D341Med (cell line): ENCODE data around the gene CNTN4.
A peak's percentile ranks its signal among the peaks of the same experiment; 100 is the strongest.

Experiments
- DNase-seq: peaks from one replicate; pipeline ENCODE4 v3.0.0; 2012; ENCODE audit warnings: low spot score

CNTN4 gene

DNA sequence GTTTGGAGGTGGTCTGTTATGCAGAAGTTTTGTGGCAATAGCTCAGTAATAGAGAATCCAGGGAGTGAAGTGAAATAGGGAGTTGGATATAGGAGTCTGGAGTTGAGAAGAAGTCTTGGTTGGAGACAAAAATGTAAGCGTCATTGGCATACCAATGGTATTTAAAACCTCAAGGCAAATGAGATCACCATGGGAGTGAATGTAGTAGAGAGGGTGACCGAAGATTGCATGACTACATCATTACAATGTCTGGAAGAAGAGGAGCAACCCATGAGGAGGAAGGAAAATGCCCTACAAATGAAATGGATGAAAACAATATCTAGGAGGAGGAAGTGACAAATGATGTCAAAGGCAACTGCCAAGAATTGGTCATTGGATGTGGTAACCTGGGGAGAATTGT, 54.4 kb downstream of the CNTN4 start:
- no peak for DNase-seq

DNA sequence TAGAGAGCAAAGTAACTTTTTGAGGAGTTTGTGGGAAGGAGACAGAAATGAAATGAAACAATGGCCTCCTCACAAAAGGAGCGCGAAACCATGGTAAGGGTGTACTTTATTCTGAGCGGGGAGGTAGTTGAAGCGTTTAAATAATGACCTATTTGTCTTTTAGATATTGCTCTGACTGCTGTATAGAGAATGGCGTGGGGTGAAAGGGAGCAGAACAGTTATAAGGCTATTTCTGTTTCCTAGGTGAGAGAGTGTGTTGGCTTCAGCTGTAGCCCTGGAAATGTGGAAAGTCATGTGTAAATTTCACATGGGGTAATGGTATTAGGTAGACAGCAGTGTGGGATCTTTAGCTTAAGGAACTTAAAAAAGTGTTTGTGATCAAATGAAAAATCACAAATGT, 54.9 kb downstream of the CNTN4 start:
- DNase-seq: no peak

DNA sequence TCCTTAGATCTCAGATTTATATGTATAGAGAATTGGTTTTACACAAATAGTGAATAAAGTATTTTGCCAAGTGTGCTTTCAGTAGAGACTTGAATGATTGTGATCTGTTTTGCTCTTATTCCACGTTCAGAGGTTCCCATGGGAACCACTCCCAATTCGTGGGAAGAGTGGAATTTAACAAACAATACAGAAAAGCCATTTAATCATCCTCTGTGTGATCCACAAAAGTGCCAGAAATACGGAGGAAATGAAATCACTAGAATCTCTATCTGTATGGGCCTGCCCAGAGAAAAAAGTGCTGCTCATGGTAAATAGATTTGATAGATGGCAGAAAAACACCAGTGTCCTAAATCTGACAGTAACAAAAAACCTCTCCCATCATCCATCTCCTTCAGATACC, 56.0 kb downstream of the CNTN4 start:
- no peak for DNase-seq

DNA sequence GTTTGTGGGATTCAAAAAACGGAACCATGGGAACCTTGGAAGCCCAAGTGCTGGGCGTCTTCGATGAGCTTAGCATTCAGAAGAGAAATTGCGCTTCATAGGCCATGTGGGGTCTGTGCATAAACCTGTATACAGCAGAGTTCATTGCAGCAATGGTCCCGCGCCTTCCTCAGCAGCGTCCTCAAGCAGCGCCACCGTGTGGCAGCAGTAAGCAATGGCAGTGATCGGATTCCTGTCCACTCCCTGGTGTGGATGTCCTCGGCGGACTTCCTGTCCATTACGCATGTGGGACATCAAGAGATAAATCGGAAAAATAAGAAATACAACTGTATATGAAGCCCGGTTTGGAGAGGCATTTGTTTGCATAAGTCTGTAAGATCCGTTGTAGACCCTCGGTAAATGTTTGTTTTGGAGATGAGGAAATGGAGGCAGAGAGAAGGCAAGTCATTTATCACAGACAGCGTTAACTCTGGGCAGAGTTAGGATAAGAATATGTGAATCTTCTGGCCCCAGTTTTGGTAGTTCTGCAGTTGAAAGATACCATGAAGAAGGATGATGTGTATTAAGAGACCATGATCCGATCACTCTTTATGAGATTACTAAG, 57.7 kb downstream of the CNTN4 start:
- peak; percentile 31 for DNase-seq

DNA sequence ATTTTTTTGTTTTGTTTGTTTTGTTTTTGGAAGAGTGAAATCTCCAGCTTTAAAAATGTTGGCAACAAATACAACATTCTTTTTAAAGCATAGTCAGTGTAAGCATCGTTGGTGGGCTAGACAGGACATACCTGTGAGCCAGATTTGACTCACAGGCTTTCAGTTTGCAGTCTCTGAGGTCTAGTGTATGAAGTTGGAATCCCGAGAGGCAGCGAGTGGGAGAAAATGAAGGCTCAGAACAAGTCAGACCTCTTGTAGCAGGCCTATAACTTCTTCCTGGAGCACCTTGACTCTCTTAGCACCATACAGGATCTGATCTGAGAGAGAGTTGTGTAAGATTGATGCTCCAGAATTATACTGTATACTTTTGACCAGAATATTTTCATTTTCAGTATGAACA, 60.2 kb downstream of the CNTN4 start:
- no peak for DNase-seq

DNA sequence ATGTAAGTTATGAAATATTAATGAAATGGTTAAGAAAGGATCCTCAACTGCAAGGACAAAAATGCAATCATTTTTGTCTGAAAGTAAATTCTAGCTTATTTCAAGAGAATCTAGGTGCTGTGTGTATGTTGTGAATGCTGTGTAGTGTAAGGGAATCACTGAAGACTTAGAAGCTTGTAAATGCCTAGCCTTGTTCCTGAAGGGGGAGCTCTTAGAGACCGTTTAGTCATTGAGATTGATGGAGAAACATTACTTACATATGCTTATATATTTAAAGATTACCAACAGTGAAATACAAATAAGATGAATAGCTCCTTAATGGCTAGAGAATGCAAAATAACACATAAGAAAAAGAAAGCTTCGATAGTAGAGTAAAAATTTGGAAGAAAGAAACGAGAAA, 67.9 kb downstream of the CNTN4 start:
- peak; percentile 37 for DNase-seq

DNA sequence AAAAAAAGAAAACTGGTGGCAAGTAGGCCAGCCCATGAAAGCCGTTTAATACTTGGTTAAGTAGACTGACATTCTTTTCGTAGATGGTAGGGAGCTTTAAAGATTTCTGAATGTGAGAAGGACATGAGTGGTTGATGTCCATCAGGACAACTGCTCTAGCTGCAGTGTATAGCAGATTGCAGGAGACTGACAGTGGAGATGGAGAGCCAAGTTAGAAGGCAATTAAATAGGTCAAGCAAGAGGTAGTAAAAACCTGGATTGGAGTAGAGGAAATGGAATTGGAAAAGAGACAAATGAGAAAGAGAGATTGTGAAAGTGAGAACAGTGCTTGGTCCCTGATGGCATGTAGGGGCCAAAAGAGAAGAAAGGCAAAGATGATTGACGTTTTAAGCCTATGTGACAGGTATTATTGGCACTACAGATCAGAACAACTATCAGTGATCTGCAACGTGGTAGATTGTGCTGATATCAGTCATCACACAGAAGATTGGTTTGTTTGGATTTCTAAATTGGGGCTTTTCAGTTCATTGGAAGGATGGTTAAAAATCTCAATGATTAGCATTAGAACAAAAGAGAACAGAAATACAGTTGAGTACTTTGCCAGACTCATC, 74.0 kb downstream of the CNTN4 start:
- DNase-seq: no peak

DNA sequence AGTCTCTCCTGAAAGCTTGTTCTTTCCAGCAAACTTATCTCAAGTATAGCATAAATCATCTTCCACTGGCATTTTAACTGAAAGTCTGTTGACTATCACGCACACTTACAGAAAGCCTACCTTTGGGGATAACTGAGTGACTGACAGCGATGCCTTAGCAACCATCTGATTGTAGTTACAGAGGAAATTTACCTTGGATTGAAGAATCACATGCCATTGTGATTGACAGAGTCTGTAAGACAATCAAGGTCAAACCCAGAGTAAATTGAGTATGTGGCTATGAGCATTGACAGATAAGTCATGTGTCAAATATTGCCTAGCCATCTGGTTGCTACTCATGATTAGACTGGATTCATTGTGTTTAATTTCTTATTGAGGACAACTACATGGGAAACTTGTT, 82.0 kb downstream of the CNTN4 start:
- no peak for DNase-seq

DNA sequence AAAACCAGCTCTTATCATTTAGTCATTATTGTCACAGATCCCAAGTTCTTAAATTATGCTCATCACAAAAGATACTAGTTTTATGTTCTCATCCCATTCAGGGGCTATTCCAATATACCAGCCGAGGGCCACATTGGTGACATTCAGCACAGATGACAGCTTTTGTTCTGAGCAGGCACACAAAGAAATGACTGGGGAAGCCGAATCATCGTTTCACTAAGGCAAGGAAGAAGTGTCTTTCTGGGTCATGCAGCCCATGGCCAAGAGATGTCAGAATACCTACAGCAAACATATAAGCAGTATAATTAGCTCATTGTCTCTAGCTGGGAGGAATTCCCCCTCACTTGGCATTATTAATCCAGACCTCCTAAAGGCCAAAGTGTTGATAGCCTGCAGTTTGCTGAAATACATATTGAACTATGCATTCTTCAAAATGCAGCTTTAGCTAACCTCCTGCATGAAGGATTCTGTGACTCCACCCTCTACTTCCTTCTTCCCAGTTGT, 100.2 kb downstream of the CNTN4 start:
- no peak for DNase-seq

DNA sequence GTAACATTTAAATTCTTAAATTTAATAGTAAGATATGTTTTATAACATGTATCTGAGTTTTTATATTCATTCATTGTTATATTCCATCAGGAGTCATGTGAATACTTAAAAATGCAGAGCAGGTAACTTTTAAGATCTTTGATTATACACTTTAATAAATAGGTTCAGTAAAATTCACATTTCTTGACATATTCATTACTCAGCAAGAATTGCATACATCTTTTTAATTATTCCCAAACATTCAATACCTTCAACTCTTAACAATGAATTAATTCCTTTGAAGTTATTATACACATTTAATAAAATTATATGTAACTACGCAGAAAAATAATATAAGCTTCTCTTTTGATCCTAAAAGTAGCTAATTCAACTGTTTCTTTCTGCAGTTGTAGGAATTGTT, 105.4 kb downstream of the CNTN4 start:
- DNase-seq: no peak

DNA sequence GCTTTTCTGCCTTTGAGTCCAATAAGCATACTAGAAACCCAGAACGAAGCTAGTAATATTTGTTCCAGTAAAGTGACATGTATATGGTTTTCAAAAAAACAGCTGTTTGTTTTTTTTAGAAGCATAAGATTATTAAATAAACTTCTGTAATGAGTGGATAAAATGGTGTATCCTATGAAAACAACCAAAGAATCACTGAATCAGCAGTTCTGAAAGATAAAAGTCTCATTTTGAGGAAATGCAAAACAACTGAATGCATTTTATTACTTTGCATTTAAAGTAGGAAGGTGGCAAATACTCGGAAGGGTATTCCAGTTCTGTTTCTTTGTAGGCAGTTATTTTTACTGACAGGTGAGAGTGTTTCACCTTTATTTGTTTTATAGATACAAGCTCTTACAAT, 107.0 kb downstream of the CNTN4 start:
- no peak for DNase-seq

DNA sequence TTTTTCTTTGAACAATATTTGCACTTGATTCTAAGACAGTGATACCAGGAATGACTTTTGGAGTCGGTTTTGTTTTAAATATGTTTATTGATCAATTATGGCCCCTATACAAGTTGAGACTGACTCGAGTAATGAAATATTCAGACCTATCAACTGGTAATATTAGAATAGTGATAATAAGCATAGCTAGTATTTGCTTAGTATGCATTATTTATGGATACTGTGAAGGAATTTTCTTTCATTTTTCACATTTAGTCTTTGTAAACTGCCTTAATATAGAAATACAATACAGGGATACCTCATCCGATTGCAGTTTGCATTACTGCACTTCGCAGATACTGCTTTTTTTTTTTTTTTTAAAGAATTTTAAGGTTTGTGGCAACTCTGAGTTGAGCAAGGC, 107.9 kb downstream of the CNTN4 start:
- no peak for DNase-seq

DNA sequence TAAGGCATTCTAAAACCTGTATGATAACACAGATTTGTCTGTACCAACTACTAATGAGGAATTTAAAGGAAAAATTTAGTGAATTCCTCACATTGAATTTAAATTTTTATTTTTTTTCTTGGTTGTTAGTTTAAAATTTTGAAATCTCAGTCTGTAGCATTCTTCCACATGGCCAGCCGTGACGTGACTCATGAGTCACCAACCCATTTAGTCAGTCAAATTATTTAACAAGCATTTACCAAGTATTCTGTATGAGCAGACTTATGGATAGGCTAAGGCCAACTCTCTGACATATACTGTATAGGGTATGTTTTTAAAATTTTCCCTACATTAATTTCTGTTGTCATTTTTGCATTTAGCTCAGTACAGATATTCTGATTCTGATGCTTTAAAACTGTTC, 112.9 kb downstream of the CNTN4 start:
- no peak for DNase-seq

DNA sequence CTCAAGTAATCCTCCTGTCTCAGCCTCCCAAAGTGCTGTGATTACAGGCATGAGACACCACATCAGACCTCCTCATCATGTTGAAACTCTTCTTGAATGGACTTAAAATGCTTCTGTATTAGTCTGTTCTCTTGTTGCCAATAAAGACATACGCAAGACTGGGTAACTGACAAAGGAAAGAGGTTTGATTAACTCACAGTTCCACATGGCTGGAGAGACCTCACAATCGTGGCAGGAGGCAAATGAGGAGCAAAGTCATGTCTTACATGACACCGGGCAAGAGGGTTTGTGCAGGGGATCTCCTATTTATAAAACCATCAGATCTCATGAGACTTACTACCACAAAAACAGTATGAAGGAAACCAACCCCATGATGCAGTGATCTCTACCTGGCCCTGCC, 113.5 kb downstream of the CNTN4 start:
- no peak for DNase-seq

DNA sequence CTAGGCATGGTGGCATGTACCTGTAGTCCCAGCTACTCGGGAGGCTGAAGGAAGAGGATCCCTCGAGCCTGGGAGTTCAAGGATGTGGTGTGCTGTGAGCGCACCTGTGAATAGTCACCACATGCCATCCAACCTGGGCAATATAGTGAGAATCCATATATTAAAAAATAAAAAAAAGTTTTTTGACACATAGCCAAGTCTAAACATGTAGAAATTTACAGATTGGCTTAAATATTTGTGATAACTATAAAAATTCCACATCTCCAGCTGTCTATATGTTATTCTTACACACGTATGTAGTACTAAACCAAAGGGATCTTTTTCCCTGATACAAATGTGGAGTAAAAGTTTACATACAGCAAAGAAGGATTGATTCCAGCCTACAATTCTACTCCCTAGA, 119.7 kb downstream of the CNTN4 start:
- no peak for DNase-seq

DNA sequence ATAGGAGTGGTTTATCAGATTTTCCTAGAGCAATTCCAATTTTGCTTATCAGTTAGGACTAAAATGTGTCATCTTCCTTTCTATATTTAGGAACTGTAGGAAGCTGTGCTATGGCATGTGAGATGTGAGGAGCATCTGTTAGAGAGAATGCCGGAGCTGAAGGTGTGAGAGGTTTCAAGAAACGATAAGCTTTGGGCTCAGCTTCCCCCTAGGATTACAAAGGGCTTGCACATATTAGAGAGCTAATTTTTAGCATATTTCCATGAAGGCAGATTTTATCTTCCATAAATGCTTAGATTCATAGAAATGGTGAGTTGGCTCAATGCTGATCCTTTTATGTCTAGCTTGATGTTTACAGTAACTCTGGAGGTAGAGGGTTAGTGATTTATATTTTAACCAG, 120.2 kb downstream of the CNTN4 start:
- DNase-seq: no peak

DNA sequence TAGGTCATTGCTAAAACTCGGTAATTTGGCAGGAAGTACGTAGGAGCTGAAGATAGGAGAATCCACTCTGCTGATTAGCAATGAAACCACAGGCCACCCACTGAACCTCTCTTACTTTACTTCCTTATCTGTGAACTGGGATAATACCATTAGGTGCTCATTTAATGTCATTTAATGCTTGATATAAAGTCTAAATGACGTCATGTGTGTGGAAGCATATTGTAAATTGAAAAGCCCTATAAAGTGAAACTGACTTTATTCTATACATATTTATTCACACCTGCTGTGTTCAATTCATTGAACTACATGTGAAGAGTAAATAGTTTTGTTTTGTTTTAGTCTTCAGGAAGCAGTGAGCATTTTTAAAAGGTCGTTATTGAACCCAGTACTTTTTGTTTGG, 137.5 kb downstream of the CNTN4 start:
- DNase-seq: no peak

DNA sequence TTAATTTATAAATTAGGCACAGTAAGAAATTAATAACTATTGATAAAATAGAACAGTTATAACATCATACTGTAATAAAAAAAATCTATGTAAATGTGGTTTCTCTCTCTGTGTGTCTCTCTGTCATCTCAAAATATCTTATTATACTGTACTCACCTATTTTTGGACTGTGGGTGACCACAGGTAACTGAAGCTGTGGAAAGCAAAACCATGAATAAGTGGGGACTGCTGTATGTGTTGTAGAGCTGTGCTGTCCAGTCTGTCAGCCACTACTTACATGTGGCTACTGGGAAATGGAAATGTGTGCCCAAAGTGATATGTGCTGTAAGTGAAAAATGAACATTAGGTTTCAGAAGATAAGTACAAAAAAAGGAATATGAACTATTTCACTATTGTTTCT, 145.5 kb downstream of the CNTN4 start:
- no peak for DNase-seq

DNA sequence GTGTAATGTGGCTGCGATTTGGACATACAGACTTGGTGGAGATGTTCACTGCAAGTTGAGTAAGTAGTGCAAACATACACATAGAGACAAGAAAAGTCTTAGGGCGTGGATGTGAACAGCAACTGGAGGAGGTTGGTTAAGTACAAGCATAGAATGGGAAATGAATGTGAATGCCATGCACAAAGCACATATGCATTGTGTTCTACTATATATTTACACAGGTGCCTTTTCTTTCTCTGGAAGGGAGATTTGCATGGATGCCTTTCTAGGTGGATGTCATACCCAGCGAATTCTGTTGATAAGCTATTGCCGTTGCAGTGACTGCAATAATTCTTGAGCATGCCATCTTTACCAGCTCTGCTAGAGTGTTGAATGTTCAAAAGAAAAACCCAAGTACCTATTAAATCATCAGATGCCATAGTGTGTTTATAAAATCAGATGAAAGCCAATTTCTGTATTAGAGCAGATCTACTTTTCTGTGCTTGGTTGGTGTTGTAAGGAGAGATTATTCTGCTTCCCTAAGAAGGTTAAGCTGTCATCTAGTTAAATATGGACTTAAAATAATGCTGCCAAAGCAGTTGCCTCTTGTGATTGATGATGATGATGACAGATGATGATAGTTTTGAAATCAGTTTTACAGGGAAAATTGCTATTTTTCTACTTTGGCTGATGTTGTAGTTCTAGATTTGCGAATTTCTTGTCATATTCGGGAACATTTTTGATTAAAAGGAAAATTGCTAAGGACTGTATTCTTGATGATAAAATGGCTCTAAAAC, 148.4 kb downstream of the CNTN4 start:
- DNase-seq: no peak

DNA sequence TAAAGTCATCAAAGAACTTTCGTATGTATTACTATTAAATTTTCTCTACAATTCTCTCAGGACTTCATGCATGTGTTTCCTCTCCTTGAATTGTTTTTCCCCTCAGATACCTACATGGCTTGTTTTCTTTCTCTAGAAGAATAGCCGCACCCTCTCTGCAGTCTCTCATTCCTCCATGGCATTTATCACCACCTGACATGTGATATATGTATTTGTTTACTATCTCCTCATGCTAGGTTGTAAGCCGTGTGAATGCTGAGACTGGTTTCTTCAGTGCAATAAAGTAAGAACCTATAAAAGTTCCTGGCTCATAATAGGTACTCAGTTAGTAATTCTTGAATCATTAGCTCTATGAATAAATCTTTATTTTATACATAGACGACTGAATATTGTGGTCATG, 149.2 kb downstream of the CNTN4 start:
- DNase-seq: no peak

DNA sequence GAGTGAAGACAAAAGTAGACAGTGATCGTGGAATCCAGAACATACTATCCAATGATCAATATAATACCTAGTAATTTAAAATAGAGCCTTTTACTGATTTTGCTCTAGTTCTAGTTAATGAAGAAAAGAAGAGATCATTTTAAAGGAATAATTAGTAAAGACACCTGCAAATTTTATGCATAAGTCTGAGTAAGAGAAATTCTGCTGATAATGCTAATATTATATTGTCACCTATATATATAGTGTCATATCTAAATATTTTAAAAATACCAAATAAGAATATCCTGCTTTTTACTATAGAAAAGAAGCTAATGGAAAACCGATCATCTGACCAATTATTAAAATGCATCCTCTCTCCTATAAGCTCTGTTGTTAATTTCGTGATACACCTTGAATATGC, 152.1 kb downstream of the CNTN4 start:
- DNase-seq: no peak

DNA sequence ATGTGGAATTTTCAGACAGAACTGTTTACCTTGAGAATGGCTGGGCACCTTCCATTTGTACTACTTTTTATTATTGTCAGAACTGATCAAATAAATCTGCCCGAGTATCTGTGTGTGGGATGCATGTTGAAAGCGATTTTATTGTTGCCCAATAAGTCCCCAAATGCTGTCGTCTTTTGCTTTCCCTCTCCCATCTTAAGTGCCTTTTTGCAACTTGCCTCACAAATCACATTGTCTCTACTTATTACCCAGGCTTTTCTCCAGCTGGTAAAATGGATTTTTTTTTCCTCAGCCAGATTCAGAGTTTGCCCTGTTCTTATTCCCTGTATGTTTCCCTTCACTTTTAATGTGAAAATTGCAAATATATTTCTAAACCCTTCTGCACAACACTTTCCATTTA, 163.1 kb downstream of the CNTN4 start:
- no peak for DNase-seq

DNA sequence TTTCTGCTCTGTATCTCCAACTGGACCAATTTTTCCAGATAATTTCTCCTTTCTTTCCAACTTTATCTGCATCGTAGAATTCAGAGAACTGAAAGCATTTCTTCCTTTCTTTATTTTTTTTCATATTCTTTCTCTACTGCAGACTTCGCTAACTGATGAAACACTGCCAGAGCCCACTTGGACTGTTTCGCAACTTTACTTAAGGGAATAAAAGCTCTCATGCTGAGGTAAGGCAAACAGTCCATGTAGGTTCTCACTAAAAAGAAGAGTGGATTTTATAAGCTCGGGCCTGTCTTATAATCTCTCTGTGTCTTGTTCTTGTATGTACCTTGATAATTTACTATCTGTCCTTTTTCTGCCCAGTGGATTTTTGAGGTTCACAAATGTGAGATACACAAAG, 163.5 kb downstream of the CNTN4 start:
- no peak for DNase-seq

DNA sequence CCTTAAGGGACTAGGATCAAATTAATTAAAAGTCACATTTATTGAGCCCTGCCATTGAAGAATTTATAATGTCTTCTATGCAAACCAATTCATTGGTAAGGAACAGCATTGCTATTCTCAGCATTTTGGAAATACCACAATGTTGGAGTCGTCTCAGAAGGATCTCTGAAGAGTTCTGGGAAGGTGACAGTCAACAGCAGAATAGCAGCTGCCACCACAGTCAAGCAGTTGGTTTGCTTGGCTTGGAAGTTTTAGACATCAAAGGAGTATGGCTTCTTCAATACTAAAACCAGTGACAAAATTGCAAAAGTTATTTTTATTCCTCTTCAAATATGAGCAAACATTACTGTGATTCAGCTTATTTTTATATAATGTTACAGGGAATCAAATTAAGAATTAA, 167.9 kb downstream of the CNTN4 start:
- no peak for DNase-seq
